HG03565 (cell line): ENCODE data around the gene PCCA.
"Not testable (repeated sequence)": the region's sequence is repeated elsewhere in the genome, so short reads cannot be mapped to it uniquely, and the experiment has no call there.

Experiments
- ATAC-seq: cut with Tn5 transposase; IDR thresholded peaks from one replicate; pipeline ENCODE4 v1.9.1; 2021; ENCODE audit warnings: mild to moderate bottlenecking, moderate library complexity; ENCODE audit not compliant: unreplicated experiment

The PCCA gene

GRCh38 chr13:100300243-100300642 is 211.3 kb downstream of the PCCA start:
- no peak for ATAC-seq

- ATAC-seq = no peak
Observed at GRCh38 chr13:100300708-100301107, 211.8 kb downstream of the PCCA start.

- ATAC-seq = no peak
Observed at GRCh38 chr13:100301418-100301817, 212.5 kb downstream of the PCCA start.

- no peak for ATAC-seq
Observed at GRCh38 chr13:100302391-100302790, 213.5 kb downstream of the PCCA start.

- ATAC-seq = no peak
Observed at GRCh38 chr13:100304229-100304628, 215.3 kb downstream of the PCCA start.

- ATAC-seq = no peak
Observed at GRCh38 chr13:100305398-100305797, 216.5 kb downstream of the PCCA start.

GRCh38 chr13:100306030-100306429 is 217.1 kb downstream of the PCCA start:
- ATAC-seq = no peak

- no peak for ATAC-seq
Observed at GRCh38 chr13:100306434-100306999, 217.6 kb downstream of the PCCA start.

- ATAC-seq = no peak
Observed at GRCh38 chr13:100314132-100314910, 225.4 kb downstream of the PCCA start.

GRCh38 chr13:100315522-100315921 is 226.6 kb downstream of the PCCA start:
- ATAC-seq = no peak

- ATAC-seq = not testable (repeated sequence)
Observed at GRCh38 chr13:100318473-100318872, 229.6 kb downstream of the PCCA start.

GRCh38 chr13:100323937-100324336 is 235.0 kb downstream of the PCCA start:
- ATAC-seq = no peak

- ATAC-seq = no peak
Observed at GRCh38 chr13:100330662-100331061, 241.8 kb downstream of the PCCA start.

GRCh38 chr13:100333141-100333540 is 244.2 kb downstream of the PCCA start:
- no peak for ATAC-seq

- ATAC-seq = no peak
Observed at GRCh38 chr13:100334214-100334613, 245.3 kb downstream of the PCCA start.

- ATAC-seq = no peak
Observed at GRCh38 chr13:100336795-100337516, 248.1 kb downstream of the PCCA start.

- no peak for ATAC-seq
Observed at GRCh38 chr13:100338275-100338674, 249.4 kb downstream of the PCCA start.

GRCh38 chr13:100339411-100339940 is 250.6 kb downstream of the PCCA start:
- ATAC-seq = no peak

- ATAC-seq = no peak
Observed at GRCh38 chr13:100340865-100341264, 252.0 kb downstream of the PCCA start.

GRCh38 chr13:100341327-100341726 is 252.4 kb downstream of the PCCA start:
- ATAC-seq = no peak

- no peak for ATAC-seq
Observed at GRCh38 chr13:100344544-100344943, 255.7 kb downstream of the PCCA start.

- ATAC-seq = no peak
Observed at GRCh38 chr13:100347968-100348367, 259.1 kb downstream of the PCCA start.
